VCaP (cell line): ENCODE measurements around the gene CMTM3.

Experiments used
- H3K27ac ChIP-seq: fragments of 450-650 bp; 2 replicates; pipeline ENCODE4 v1.5.1; 2017
- CTCF ChIP-seq: fragments of 450-650 bp; conservative IDR thresholded peaks from 2 replicates; pipeline ENCODE4 v1.5.1; 2017; ENCODE audit warnings: mild to moderate bottlenecking, moderate library complexity

Gene CMTM3

GRCh38 chr16:66575060-66575459, 29.4 kb upstream of the CMTM3 start:
- no peak overlapping the region for H3K27ac ChIP-seq
- no peak for TF ChIP-seq CTCF

DNA sequence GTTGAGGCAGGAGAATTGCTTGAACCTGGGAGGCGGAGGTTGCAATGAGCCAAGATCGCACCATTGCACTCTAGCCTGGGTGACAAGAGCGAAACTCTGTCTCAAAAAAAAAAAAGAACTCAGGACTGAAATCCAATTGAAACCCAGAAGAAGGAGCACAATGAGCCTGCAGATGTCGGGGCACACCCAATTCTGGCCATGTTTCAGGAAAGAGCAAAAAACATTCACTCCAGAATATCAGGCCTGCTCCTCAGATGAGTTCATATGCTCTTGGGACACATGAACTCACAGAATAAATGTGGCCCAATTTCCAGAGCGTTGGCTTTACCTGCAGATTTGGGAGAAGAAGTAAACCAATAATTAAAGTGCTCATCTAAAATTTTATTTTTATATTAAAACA, 28.2 kb upstream of the CMTM3 start:
- no peak overlapping the region for H3K27ac ChIP-seq
- TF ChIP-seq CTCF, result no peak

- H3K27ac ChIP-seq, result no peak within 1 kb of the TSS
- TF ChIP-seq CTCF, result no peak
These were observed 25.6 kb upstream of the CMTM3 start, which contains the start of gene CMTM2 for GRCh38 chr16:66578651-66579531. TSS of gene CMTM2 (plus strand) at chr16:66579463. CDS start at chr16:66579608, 145 bp downstream.

- no peak for TF ChIP-seq CTCF
These were observed 23.8 kb upstream of the CMTM3 start for GRCh38 chr16:66580605-66581209.

DNA sequence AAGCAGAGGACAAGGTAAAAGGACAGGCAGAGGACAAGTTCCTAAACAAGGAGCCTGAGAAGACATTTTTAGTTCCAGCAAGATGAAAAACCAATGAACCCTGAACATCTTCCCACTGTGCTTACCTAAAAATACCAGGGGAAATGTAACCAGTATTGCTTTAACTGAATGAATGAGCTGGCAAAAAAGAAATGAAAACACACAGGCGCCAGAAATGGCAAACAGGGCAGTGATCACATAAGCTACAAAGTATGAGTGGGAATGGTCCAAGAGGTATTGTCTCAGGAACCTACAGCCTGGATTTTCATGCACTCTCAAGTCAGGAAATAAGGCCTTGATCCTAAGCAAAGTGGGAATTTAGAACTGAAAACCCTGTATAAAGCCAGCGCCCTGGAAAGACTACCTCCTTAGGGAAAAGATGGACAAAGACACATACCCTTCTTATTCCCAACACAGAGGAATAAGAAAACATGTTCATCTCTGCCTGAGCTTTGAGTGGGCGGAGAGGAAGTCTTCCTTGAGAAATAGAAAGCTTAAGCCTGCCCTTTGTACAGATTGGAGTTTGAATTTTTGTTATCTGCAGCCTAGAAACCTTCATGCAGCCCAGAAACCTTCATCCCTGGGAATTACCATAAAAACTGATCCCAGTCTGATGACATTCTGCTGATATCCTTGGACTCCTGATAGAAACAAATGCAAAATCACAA, 23.1 kb upstream of the CMTM3 start:
- no peak overlapping the region for H3K27ac ChIP-seq
- no peak for TF ChIP-seq CTCF

More at GRCh38 chr16:66580605-66581209, 23.8 kb upstream of the CMTM3 start:
- no peak overlapping the region for H3K27ac ChIP-seq

DNA sequence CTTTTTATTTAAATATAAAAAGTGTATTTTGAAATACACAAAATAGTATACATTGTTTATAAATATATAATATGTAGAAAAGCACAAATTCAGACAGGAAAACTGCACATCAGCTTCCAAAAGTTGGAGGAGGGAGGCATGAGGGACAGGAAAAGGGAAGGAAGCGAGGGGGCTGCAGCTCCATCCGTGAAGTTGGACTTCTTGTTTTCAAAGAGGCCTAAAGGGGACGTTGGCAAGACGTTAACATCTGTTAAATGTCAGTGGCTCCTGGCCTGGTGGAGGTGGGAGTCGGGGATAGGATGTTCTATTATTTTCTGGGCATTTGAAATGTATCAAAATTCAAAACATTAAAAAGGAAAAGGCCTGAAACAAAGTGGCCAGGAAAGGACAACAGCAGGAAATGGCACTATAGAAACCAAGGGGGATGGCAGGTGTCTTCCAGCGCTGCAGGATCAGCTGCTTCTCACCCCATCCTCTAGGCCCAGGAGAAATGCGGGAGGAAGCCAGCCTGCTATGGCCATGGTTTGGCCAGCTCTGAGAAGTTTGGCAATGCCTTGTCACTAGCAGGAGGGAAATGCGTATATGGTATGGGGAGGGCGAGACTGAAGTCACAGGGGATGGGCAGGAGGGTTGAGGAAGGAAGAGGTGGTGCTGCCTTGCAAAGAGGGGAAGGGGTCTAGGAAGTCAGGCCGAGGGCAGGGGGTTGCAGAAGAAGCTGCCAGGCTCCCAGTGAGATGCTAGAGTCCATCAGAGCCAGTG, 18.8 kb upstream of the CMTM3 start:
- H3K27ac ChIP-seq, result no peak overlapping the region
- no peak for TF ChIP-seq CTCF
